Fibroblast of villous mesenchyme (primary cell): ENCODE data around the gene NSG2. TPM values are rescaled to one million over a fixed set of nuclear protein-coding genes. Genes with fewer than 3 reads are reported as not detected.

ENCODE experiments used
- DNase-seq: peaks from one replicate; pipeline ENCODE4 v3.0.0-alpha.2; 2010; ENCODE audit warnings: low read depth
- H3K4me3 ChIP-seq: 2 replicates; pipeline ENCODE4 v1.5.1; 2011; ENCODE audit warnings: low read depth, mild to moderate bottlenecking, low read length
- total RNA-seq: library from RNA; depleted of rRNA; stranded (reverse); fragments of >200 nt; gene quantifications from 2 replicates; pipeline ENCODE4 v1.2.3, GENCODE V29; 2012
- TF ChIP-seq, protein P1 (sequence below): IDR thresholded peaks from 2 replicates; pipeline ENCODE4 v1.5.1; 2012; ENCODE audit warnings: low read depth, mild to moderate bottlenecking, low read length; ENCODE audit not compliant: insufficient read depth

The NSG2 gene
- total RNA-seq, 1 donor, result under 0.01 TPM

- TF ChIP-seq, protein P1, sequence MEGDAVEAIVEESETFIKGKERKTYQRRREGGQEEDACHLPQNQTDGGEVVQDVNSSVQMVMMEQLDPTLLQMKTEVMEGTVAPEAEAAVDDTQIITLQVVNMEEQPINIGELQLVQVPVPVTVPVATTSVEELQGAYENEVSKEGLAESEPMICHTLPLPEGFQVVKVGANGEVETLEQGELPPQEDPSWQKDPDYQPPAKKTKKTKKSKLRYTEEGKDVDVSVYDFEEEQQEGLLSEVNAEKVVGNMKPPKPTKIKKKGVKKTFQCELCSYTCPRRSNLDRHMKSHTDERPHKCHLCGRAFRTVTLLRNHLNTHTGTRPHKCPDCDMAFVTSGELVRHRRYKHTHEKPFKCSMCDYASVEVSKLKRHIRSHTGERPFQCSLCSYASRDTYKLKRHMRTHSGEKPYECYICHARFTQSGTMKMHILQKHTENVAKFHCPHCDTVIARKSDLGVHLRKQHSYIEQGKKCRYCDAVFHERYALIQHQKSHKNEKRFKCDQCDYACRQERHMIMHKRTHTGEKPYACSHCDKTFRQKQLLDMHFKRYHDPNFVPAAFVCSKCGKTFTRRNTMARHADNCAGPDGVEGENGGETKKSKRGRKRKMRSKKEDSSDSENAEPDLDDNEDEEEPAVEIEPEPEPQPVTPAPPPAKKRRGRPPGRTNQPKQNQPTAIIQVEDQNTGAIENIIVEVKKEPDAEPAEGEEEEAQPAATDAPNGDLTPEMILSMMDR, result no peak
- H3K4me3 ChIP-seq, result no peak overlapping the region
These were observed 1.1 kb downstream of the NSG2 start for GRCh38 chr5:174046558-174046957.

DNA sequence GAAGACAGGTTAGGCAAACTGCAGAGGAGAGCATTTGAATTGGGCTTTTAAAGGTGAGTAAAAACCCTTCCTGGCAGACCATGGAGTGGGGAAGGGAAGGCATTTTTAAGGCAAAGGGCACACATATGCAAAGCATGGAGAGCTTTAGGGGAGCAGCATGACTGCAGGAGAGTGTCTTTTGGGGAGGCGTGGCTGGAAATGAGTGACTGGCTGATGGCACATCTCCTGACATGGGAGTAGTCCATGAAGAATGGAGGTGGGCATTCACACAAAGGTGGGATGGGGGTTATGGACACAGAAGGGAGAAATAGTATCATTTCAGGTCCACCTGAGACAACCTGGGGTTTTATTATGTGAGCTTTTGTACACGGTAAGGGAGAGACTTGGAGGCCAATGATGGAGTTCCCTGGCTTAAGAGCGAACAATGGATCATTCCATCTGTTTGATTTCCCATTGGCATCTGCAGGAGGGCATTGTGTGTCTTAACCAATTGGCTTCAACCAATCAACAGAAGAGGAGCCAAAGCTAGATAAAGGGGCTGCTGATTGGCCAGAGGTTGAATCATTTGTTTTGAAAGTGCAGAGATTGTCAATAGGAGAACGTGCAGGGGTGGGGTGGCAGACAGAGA lies 2.1 kb downstream of the NSG2 start:
- no peak for DNase-seq
- TF ChIP-seq, protein P1, result no peak
- no peak overlapping the region for H3K4me3 ChIP-seq

More at GRCh38 chr5:174046558-174046957, 1.1 kb downstream of the NSG2 start:
- DNase-seq, result no peak

DNA sequence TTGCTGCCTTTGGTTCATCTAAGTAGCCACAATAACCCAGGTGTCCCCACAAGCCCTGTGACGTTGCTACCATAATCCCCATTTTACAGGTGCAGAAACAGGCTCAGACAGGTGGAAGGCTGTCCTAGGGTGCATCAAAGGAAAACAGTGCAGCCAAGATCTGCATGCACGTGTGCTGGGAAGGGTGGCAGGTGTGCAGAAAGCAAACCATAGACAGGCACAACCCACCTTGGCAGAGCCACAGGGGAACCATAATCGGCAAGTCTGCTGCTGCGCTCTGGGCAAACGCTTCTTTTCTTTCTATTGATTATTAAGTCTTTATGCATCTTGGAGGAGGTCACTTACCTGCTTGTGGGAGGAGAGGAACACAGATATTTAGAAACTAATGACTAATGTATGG lies 7.1 kb downstream of the NSG2 start:
- H3K4me3 ChIP-seq, result no peak overlapping the region
- TF ChIP-seq, protein P1, result no peak
- no peak for DNase-seq

DNA sequence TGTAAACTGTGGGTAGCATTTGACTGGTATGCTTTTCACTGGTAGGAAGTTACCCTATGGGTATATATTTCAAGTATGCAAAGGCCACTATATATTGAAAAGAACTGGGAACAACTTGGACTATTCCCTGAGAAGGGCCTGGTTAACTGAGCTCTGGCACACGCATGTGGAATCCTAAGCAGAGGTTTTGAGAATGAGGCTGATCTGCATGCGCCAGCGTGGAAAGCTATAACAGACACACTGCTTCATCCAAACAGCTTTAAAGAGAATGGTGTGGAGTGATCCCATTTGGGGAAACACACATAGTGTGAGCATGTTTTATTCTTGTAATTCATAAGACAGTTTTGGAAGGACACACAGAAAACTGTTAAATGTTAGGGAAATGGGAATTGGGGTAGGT lies 8.4 kb downstream of the NSG2 start:
- TF ChIP-seq, protein P1, result no peak
- DNase-seq, result no peak
- H3K4me3 ChIP-seq, result no peak overlapping the region

DNA sequence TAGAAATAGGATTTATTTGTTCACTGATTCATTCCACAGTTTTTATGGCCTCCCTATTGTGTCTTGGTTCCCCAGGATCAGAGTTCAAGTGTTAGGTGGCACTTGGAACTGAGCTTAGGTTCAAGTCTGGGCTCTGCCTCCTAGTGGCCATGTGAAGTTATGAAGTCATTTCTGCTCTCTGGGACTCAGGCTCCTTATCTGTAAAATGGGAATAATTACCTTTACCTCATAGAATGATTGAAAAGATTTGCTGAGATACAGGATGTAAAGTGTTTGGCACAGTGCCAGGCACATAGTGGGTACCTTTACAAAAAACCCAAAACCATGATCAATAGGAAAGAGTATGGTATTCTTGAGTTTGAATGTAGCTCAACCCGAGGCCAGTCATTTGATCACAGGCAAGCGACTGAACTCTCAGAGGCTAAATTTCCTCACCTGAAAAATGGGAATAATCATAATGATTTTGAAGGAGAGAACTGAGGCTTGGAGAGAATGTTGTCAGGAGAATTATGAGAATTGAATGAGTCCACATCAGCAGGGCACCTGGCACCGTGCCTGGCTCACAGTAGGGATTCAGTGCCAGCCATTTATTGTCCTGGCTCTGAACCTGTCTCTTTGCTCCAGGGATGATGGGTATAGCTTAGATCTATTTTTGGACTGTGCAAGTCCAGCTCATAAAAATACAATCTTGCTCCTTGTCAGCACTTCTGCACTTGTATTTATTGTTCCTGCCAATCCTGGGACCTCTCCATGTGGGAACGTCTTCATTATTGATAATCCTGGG lies 10.8 kb downstream of the NSG2 start:
- no peak for DNase-seq
- no peak overlapping the region for H3K4me3 ChIP-seq
- TF ChIP-seq, protein P1, result no peak

GRCh38 chr5:174057206-174057605 lies 11.7 kb downstream of the NSG2 start:
- no peak for DNase-seq
- H3K4me3 ChIP-seq, result no peak overlapping the region
- TF ChIP-seq, protein P1, result no peak
